WTC11 (cell line): ENCODE results near the gene DCAF17. TPM values are rescaled to one million over a fixed set of nuclear protein-coding genes. Genes with fewer than 3 reads are reported as not detected.

Source experiments
- ATAC-seq: fragments of 200-7000 bp; cut with Tn5 transposase; 2 replicates; pipeline ENCODE4 v1.10.0; 2021; ENCODE audit warnings: mild to moderate bottlenecking, moderate library complexity
- CTCF ChIA-PET: fragments of 300-600 bp; sonication (Branson Sonifier 250); formaldehyde crosslinking; loops from one replicate; lab custom pipeline; 2021; ENCODE audit warnings: antibody characterized with exemption; lab: Charles Lee
- POLR2A ChIA-PET: fragments of 350-600 bp; sonication (Branson Sonifier 250); formaldehyde crosslinking; loops from one replicate; lab custom pipeline; 2021; ENCODE audit warnings: antibody characterized with exemption; lab: Charles Lee
- DNase-seq: peaks from one replicate; pipeline ENCODE4 v3.0.0; 2021; ENCODE audit warnings: low spot score
- H3K27ac Mint-ChIP-seq: 2 replicates; pipeline ENCODE4 v1.8.0; 2021; ENCODE audit warnings: mixed read lengths
- H3K27me3 Mint-ChIP-seq: 2 replicates; pipeline ENCODE4 v1.8.0; 2021; ENCODE audit warnings: low read depth, mild to moderate bottlenecking, moderate library complexity, mixed read lengths
- H3K36me3 Mint-ChIP-seq: 2 replicates; pipeline ENCODE4 v1.8.0; 2021; ENCODE audit warnings: mixed read lengths
- H3K4me1 Mint-ChIP-seq: 2 replicates; pipeline ENCODE4 v1.8.0; 2022; ENCODE audit warnings: mixed read lengths
- H3K4me3 Mint-ChIP-seq: 2 replicates; pipeline ENCODE4 v1.8.0; 2021; ENCODE audit warnings: mild to moderate bottlenecking, moderate library complexity, mixed read lengths
- H3K9me3 Mint-ChIP-seq: 2 replicates; pipeline ENCODE4 v1.8.0; 2021; ENCODE audit warnings: mixed read lengths
- EMX1 ChIP-seq: fragments of 250-450 bp; sonication (Bioruptor Pico); IDR thresholded peaks from 2 replicates; pipeline ENCODE4 v1.8.0; 2021; ENCODE audit warnings: mild to moderate bottlenecking
- ESRRA ChIP-seq: sonication (generic); formaldehyde crosslinking; IDR thresholded peaks from 2 replicates; pipeline ENCODE4 v1.8.1; 2022; ENCODE audit warnings: mild to moderate bottlenecking, missing genetic modification reagents, borderline replicate concordance
- JAZF1 ChIP-seq: fragments of 250-450 bp; sonication (Bioruptor Pico); IDR thresholded peaks from 2 replicates; pipeline ENCODE4 v1.9.0; 2021; ENCODE audit warnings: moderate library complexity, mild to moderate bottlenecking, inconsistent platforms
- NR1H2 ChIP-seq: sonication (generic); formaldehyde crosslinking; IDR thresholded peaks from 2 replicates; pipeline ENCODE4 v1.9.0; 2021; ENCODE audit warnings: mild to moderate bottlenecking, moderate library complexity, missing genetic modification reagents
- OVOL2 ChIP-seq: fragments of 250-450 bp; sonication (Bioruptor Pico); IDR thresholded peaks from 2 replicates; pipeline ENCODE4 v1.9.0; 2021; ENCODE audit warnings: mild to moderate bottlenecking, borderline replicate concordance
- ZBTB21 ChIP-seq: sonication (generic); formaldehyde crosslinking; IDR thresholded peaks from 2 replicates; pipeline ENCODE4 v1.8.1; 2023; ENCODE audit warnings: mild to moderate bottlenecking, missing genetic modification reagents, borderline replicate concordance
- ZNF121 ChIP-seq: sonication (generic); formaldehyde crosslinking; IDR thresholded peaks from 2 replicates; pipeline ENCODE4 v1.8.0; 2023; ENCODE audit warnings: missing genetic modification reagents
- ZNF671 ChIP-seq: fragments of 250-450 bp; sonication (Bioruptor Pico); IDR thresholded peaks from 2 replicates; pipeline ENCODE4 v1.8.0; 2021; ENCODE audit warnings: mild to moderate bottlenecking
- total RNA-seq: library from RNA; stranded (reverse); gene quantifications from 3 replicates; pipeline ENCODE4 v1.2.3, GENCODE V29; 2021
- TF ChIP-seq, protein P1 (sequence below): sonication (generic); formaldehyde crosslinking; IDR thresholded peaks from 2 replicates; pipeline ENCODE4 v1.8.1; 2023; ENCODE audit warnings: mild to moderate bottlenecking, missing genetic modification reagents, moderate library complexity
- TF ChIP-seq, protein P2 (sequence below): fragments of 250-450 bp; sonication (Bioruptor Pico); IDR thresholded peaks from 2 replicates; pipeline ENCODE4 v2.1.2; 2022; ENCODE audit warnings: mild to moderate bottlenecking, moderate library complexity
- TF ChIP-seq, protein P3 (sequence below): sonication (generic); formaldehyde crosslinking; conservative IDR thresholded peaks from 2 replicates; pipeline ENCODE4 v1.8.1; 2023; ENCODE audit warnings: mild to moderate bottlenecking, low read depth, missing genetic modification reagents, moderate library complexity
- TF ChIP-seq, protein P4 (sequence below): fragments of 250-450 bp; sonication (Bioruptor Pico); IDR thresholded peaks from 2 replicates; pipeline ENCODE4 v1.9.0; 2021; ENCODE audit warnings: mild to moderate bottlenecking
- TF ChIP-seq, protein P5 (sequence below): sonication (generic); formaldehyde crosslinking; IDR thresholded peaks from 2 replicates; pipeline ENCODE4 v1.8.1; 2022; ENCODE audit warnings: mild to moderate bottlenecking, missing genetic modification reagents, moderate library complexity, borderline replicate concordance
- TF ChIP-seq, protein P6 (sequence below): sonication (generic); formaldehyde crosslinking; IDR thresholded peaks from 2 replicates; pipeline ENCODE4 v1.8.1; 2022; ENCODE audit warnings: missing genetic modification reagents, borderline replicate concordance
- TF ChIP-seq, protein P7 (sequence below): sonication (generic); formaldehyde crosslinking; IDR thresholded peaks from 2 replicates; pipeline ENCODE4 v1.8.1; 2023; ENCODE audit warnings: mild to moderate bottlenecking, missing genetic modification reagents
- TF ChIP-seq, protein P8 (sequence below): sonication (generic); formaldehyde crosslinking; IDR thresholded peaks from 2 replicates; pipeline ENCODE4 v1.8.0; 2022; ENCODE audit warnings: mild to moderate bottlenecking, missing genetic modification reagents
- TF ChIP-seq, protein P9 (sequence below): sonication (generic); formaldehyde crosslinking; IDR thresholded peaks from 2 replicates; pipeline ENCODE4 v1.8.0; 2022; ENCODE audit warnings: missing genetic modification reagents

Gene DCAF17
- total RNA-seq, 1 experiment from 2014 or later = 27.2 TPM

DNA sequence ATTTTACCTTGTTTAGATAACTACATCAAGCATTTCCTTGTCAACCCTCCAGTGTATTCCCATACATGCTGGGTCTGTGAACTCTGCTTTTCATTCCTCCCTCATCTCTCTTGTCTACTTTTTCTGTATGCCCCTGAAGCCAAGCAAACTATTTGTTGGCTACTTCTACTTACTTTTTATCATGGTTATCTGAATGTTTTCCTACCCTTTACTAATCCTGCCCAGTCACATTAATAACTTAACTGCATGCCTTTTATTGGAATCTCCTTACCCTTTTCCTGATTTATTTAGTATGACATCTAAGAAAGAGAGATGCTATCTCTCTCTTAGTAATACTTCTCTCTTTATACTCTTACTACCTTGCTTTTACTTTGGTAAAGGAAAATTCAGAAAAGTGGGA, 17.0 kb downstream of the DCAF17 start:
- ChIA-PET CTCF (interaction anchor here (1.7 kb wide), 1 partner anchor 478 kb away, joined by 4 read pairs; no protein-coding TSS in a partner anchor), POLR2A (no interaction called here)
- no peak for ATAC-seq

DNA sequence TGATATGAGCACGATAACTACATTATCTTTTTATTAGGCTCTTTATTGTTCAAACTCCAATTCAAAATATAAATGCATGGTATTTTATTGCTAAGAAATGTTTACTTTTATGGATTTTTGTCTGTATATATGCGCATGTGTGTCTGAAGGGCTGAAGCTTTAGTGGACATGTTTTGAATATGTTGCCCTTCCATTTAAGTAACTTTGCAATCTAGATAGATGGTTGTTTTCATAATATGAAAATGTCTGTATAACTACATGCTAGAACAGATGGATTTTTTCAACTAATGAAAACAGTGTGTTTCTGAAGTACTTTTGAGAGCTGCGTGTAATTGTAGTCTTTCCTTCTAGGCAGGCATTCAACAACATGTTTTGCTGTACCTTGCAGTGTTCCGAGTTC, 18.7 kb downstream of the DCAF17 start:
- POLR2A ChIA-PET = no interaction called here
- H3K27ac Mint-ChIP-seq = no peak overlapping the region
- H3K4me3 Mint-ChIP-seq = no peak overlapping the region
- TF ChIP-seq ZBTB21 (CRISPR knock-in tag) = no peak
- TF ChIP-seq OVOL2 = no peak
- TF ChIP-seq, protein P1, sequence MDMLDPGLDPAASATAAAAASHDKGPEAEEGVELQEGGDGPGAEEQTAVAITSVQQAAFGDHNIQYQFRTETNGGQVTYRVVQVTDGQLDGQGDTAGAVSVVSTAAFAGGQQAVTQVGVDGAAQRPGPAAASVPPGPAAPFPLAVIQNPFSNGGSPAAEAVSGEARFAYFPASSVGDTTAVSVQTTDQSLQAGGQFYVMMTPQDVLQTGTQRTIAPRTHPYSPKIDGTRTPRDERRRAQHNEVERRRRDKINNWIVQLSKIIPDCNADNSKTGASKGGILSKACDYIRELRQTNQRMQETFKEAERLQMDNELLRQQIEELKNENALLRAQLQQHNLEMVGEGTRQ (CRISPR knock-in tag) = no peak
- TF ChIP-seq JAZF1 = no peak
- TF ChIP-seq, protein P2, sequence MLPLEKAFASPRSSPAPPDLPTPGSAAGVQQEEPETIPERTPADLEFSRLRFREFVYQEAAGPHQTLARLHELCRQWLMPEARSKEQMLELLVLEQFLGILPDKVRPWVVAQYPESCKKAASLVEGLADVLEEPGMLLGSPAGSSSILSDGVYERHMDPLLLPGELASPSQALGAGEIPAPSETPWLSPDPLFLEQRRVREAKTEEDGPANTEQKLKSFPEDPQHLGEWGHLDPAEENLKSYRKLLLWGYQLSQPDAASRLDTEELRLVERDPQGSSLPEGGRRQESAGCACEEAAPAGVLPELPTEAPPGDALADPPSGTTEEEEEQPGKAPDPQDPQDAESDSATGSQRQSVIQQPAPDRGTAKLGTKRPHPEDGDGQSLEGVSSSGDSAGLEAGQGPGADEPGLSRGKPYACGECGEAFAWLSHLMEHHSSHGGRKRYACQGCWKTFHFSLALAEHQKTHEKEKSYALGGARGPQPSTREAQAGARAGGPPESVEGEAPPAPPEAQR (CRISPR knock-in tag) = no peak
- TF ChIP-seq ESRRA (CRISPR knock-in tag) = no peak
- TF ChIP-seq, protein P3, sequence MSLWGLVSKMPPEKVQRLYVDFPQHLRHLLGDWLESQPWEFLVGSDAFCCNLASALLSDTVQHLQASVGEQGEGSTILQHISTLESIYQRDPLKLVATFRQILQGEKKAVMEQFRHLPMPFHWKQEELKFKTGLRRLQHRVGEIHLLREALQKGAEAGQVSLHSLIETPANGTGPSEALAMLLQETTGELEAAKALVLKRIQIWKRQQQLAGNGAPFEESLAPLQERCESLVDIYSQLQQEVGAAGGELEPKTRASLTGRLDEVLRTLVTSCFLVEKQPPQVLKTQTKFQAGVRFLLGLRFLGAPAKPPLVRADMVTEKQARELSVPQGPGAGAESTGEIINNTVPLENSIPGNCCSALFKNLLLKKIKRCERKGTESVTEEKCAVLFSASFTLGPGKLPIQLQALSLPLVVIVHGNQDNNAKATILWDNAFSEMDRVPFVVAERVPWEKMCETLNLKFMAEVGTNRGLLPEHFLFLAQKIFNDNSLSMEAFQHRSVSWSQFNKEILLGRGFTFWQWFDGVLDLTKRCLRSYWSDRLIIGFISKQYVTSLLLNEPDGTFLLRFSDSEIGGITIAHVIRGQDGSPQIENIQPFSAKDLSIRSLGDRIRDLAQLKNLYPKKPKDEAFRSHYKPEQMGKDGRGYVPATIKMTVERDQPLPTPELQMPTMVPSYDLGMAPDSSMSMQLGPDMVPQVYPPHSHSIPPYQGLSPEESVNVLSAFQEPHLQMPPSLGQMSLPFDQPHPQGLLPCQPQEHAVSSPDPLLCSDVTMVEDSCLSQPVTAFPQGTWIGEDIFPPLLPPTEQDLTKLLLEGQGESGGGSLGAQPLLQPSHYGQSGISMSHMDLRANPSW = no peak
- CTCF ChIA-PET = interaction anchor here (1.2 kb wide), 1 partner anchor 37 kb away, joined by 3 read pairs; no protein-coding TSS in a partner anchor
- H3K36me3 Mint-ChIP-seq = peaks cover 69% of the 10 kb centered on the region
- DNase-seq = no peak
- no peaks in the 10 kb centered on the region for H3K27me3 Mint-ChIP-seq
- ATAC-seq = no peak
- peaks cover 12% of the 10 kb centered on the region for H3K9me3 Mint-ChIP-seq
- H3K4me1 Mint-ChIP-seq = peaks cover 7% of the 10 kb centered on the region

More for the DNA sequence above, 17.0 kb downstream of the DCAF17 start:
- H3K9me3 Mint-ChIP-seq = peaks cover 9% of the 10 kb centered on the region
- H3K36me3 Mint-ChIP-seq = peaks cover 74% of the 10 kb centered on the region
- no peaks in the 10 kb centered on the region for H3K27me3 Mint-ChIP-seq
- TF ChIP-seq ZNF121 (CRISPR knock-in tag) = no peak
- no peak for TF ChIP-seq ZNF671 (CRISPR knock-in tag)
- TF ChIP-seq, protein P4, sequence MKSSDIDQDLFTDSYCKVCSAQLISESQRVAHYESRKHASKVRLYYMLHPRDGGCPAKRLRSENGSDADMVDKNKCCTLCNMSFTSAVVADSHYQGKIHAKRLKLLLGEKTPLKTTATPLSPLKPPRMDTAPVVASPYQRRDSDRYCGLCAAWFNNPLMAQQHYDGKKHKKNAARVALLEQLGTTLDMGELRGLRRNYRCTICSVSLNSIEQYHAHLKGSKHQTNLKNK (CRISPR knock-in tag) = no peak
- TF ChIP-seq, protein P5, sequence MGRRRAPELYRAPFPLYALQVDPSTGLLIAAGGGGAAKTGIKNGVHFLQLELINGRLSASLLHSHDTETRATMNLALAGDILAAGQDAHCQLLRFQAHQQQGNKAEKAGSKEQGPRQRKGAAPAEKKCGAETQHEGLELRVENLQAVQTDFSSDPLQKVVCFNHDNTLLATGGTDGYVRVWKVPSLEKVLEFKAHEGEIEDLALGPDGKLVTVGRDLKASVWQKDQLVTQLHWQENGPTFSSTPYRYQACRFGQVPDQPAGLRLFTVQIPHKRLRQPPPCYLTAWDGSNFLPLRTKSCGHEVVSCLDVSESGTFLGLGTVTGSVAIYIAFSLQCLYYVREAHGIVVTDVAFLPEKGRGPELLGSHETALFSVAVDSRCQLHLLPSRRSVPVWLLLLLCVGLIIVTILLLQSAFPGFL = no peak
- TF ChIP-seq NR1H2 (CRISPR knock-in tag) = no peak
- TF ChIP-seq, protein P6, sequence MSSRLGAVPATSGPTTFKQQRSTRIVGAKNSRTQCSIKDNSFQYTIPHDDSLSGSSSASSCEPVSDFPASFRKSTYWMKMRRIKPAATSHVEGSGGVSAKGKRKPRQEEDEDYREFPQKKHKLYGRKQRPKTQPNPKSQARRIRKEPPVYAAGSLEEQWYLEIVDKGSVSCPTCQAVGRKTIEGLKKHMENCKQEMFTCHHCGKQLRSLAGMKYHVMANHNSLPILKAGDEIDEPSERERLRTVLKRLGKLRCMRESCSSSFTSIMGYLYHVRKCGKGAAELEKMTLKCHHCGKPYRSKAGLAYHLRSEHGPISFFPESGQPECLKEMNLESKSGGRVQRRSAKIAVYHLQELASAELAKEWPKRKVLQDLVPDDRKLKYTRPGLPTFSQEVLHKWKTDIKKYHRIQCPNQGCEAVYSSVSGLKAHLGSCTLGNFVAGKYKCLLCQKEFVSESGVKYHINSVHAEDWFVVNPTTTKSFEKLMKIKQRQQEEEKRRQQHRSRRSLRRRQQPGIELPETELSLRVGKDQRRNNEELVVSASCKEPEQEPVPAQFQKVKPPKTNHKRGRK (CRISPR knock-in tag) = no peak
- TF ChIP-seq, protein P7, sequence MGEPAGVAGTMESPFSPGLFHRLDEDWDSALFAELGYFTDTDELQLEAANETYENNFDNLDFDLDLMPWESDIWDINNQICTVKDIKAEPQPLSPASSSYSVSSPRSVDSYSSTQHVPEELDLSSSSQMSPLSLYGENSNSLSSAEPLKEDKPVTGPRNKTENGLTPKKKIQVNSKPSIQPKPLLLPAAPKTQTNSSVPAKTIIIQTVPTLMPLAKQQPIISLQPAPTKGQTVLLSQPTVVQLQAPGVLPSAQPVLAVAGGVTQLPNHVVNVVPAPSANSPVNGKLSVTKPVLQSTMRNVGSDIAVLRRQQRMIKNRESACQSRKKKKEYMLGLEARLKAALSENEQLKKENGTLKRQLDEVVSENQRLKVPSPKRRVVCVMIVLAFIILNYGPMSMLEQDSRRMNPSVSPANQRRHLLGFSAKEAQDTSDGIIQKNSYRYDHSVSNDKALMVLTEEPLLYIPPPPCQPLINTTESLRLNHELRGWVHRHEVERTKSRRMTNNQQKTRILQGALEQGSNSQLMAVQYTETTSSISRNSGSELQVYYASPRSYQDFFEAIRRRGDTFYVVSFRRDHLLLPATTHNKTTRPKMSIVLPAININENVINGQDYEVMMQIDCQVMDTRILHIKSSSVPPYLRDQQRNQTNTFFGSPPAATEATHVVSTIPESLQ (CRISPR knock-in tag) = no peak
- TF ChIP-seq, protein P8, sequence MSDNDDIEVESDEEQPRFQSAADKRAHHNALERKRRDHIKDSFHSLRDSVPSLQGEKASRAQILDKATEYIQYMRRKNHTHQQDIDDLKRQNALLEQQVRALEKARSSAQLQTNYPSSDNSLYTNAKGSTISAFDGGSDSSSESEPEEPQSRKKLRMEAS = no peak
- no peak for TF ChIP-seq EMX1
- TF ChIP-seq, protein P9, sequence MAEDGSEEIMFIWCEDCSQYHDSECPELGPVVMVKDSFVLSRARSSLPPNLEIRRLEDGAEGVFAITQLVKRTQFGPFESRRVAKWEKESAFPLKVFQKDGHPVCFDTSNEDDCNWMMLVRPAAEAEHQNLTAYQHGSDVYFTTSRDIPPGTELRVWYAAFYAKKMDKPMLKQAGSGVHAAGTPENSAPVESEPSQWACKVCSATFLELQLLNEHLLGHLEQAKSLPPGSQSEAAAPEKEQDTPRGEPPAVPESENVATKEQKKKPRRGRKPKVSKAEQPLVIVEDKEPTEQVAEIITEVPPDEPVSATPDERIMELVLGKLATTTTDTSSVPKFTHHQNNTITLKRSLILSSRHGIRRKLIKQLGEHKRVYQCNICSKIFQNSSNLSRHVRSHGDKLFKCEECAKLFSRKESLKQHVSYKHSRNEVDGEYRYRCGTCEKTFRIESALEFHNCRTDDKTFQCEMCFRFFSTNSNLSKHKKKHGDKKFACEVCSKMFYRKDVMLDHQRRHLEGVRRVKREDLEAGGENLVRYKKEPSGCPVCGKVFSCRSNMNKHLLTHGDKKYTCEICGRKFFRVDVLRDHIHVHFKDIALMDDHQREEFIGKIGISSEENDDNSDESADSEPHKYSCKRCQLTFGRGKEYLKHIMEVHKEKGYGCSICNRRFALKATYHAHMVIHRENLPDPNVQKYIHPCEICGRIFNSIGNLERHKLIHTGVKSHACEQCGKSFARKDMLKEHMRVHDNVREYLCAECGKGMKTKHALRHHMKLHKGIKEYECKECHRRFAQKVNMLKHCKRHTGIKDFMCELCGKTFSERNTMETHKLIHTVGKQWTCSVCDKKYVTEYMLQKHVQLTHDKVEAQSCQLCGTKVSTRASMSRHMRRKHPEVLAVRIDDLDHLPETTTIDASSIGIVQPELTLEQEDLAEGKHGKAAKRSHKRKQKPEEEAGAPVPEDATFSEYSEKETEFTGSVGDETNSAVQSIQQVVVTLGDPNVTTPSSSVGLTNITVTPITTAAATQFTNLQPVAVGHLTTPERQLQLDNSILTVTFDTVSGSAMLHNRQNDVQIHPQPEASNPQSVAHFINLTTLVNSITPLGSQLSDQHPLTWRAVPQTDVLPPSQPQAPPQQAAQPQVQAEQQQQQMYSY (CRISPR knock-in tag) = no peak
- TF ChIP-seq, all 79 proteins: peak for 0
- no peak for DNase-seq
- H3K4me1 Mint-ChIP-seq = peaks cover 4% of the 10 kb centered on the region
- no peak overlapping the region for H3K4me3 Mint-ChIP-seq
- H3K27ac Mint-ChIP-seq = peak overlapping the region; percentile 1; the same call in 1 of the 2 replicates
